HUDEP-2 (cell line): Measurements from ENCODE around the gene CD74.

Experiments
- DNase-seq, 76 experiments: peaks; one replicate each; lab custom pipeline; 2025; ENCODE audit not compliant: unreplicated experiment in 76 of 76; lab: John Stamatoyannopoulos, UW

CD74 gene

GRCh38 chr5:150372639-150373038, 40.1 kb downstream of the CD74 start:
- DNase-seq, result no peak

- DNase-seq, result no peak
These were observed 44.2 kb downstream of the CD74 start for GRCh38 chr5:150368526-150368925.

GRCh38 chr5:150364004-150364403, 48.7 kb downstream of the CD74 start:
- DNase-seq, result no peak

GRCh38 chr5:150363185-150363584, 49.5 kb downstream of the CD74 start:
- DNase-seq, result no peak

DNA sequence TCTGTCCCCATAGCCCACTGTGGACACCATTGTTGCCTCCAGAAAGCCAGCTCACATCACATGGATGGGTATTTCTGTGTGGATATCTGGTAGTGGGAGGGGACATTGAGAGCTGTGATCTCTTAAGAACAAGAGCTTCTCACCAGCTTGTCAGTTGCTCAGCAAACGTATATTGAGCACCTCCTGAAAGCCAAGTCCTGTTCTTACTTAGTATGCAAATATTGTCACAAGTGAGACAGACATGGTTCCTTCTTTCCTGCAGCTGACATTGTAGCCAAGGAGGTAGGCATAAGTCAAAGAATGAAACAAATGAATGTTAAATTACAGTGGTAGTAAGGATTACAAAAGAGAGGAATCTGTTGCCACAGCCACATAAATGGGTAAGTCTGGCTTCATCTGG, 51.4 kb downstream of the CD74 start:
- no peak for DNase-seq

DNA sequence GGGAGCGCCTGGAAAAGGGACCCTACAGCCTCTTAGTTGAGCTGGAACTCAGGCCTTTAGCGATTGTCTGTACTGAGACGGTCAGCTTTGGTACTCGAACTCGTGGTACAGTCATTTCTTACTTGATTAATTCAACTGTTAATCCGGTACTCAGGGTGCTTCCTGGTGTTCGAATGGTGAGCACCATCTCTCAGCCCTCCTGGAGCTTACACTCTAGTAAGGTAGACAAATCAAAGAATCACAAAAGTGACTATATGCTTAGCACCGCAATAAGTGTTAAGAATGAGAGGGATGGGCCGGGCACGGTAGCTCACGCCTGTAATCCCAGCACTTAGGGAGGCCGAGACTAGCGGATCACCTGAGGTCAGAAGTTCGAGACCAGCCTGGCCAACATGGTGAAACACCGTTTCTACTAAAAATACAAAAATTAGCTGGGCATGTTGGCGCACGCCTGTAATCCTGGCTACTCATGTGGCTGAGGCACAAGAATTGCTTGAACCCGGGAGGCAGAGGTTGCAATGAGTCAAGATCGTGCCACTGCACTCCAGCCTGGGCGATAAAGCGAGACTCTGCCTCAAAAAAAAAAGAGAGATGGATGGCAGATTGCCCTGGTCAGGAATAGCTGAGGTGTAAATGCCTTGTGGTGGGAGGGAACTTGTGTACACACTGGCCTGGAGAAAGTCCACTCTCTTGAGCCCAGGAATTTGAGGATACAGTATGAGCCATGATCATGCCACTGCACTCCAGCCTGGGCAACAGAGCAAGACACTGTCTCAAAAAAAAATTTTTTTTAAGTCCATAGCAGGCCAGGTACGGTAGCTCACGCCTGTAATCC, 54.2 kb downstream of the CD74 start:
- peak in 8 of 76 experiments; percentile 5 to 35 (median 12) for DNase-seq

DNA sequence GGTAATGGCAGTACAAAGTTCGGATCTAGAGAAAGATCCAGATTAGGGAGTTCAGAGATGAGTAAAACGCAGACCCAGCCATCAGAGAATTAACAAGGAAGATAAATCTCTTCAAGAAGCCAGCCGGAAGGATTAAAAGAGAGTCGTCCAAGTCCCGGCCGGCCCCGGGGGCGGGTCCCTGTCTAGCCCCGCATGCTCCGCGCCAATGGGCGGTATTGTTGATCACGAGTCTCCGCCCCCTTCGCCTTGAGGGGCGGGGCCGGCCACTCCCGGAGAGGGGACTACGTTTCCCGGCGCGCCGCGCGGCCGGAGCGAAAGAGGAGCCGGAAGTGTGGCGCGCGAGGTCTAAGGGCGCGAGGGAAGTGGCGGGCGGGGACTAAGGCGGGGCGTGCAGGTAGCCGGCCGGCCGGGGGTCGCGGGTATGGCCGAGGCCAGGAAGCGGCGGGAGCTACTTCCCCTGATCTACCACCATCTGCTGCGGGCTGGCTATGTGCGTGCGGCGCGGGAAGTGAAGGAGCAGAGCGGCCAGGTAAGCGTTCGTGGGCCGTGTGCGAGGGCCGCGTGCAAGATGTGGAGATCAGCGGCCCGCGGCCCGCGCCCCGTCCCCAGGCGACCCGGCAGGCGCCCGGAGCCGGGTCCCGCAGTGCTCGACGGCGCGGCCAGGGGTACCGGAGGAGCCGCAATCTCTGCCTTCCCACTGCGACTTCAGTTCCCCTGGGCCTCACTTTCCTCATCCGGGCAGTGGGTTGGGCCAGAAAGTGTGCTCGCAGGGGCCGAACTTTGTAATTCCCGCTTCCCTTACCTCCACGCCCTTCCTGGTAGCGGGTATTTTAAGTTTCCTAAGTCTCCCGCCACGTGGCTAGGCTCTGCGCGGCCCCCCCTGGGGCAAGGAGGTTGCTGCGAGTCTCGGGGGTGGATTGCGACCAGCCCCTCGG, 55.1 kb downstream of the CD74 start, which contains the start of gene TCOF1:
TSS of gene TCOF1 (plus strand) at position 372 of the 935 bp plus-strand sequence. CDS start at position 422, 50 bp downstream.
- DNase-seq, result peak in 75 of 76 experiments; percentile 15 to 96 (median 91)

DNA sequence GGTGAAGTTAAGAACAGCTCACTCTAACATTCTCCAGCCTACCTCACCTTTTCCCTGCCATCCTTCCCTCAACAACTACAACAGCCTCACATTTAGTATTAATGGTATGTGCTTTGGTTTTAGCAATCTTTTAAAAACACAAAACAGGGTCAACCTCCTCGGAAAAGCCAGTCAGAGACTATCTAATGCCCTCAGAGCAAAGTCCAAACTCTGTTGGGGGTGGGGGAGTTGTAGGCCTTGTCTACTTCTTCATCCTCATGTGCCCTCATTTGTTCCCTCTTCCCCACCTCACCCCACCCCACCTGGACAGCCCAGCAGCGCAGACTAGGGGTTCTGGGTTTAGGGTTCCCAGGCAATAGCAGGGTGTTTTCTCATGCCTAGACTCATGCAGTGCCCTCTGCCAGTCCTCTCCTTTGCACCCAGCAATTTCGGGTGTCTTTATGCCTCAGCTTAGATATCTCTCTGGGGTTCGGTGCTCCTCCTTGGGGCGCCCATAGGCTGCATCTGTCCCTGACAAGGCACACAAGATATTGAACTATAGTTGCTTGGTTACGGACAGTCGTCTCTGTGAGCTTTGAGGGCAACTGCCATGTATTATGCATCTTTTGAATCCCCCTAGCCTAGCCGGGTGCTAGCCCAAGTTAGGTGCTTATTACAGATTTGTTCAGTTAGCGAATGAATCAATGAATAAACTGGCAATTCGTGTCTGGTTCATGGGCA, 56.0 kb downstream of the CD74 start:
- DNase-seq, result no peak

GRCh38 chr5:150355791-150356190, 56.9 kb downstream of the CD74 start:
- no peak for DNase-seq

DNA sequence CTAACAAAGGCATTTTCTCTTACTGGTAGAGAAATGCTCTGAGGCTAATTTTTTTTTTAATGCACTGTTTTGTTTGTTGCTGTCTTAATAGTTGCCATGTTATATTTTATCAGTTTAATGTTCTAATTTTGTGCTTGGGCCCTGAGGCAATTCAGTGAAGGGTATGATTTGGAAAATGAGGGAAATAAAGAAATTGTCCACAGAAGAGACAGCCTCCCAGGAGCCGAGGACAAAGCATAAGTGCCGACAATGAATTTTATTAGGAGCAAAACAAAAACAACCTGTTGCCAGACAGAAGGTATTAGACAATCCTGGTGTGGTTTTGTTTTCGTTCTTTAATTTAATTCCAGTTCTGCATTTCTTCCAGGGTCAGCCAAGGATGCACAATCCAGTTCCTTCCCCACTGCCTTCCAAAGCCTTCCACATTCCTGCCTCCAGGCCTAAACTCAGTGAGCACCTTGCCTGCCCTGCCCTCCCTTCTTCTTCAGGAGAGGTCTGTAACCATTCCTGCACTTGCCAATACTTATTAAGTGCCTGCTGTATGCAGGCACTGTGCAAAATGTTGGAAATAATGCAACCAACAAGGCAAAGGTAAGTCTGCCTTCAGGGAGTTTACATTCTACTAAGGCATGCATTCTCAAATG, 59.6 kb downstream of the CD74 start:
- DNase-seq, result no peak

- no peak for DNase-seq
These were observed 60.3 kb downstream of the CD74 start for GRCh38 chr5:150352244-150353031.
